GM12878 (cell line): ENCODE measurements around the gene COPZ2. TPM values are rescaled to one million over a fixed set of nuclear protein-coding genes. Genes with fewer than 3 reads are reported as not detected.

Experiments
- ASH2L ChIP-seq: fragments of 300-600, 200-600 bp; sonication (generic); IDR thresholded peaks from 2 replicates; pipeline ENCODE4 v1.6.1; 2017; ENCODE audit warnings: low read depth, mild to moderate bottlenecking, borderline replicate concordance
- BRCA1 ChIP-seq: IDR thresholded peaks from 2 replicates; pipeline ENCODE4 v1.6.1; 2011; ENCODE audit warnings: low read depth, low read length, improper control_type of control experiment
- CHD4 ChIP-seq: fragments of 200-600 bp; sonication (generic); IDR thresholded peaks from 2 replicates; pipeline ENCODE4 v1.6.1; 2016; ENCODE audit warnings: mild to moderate bottlenecking
- ELK1 ChIP-seq: IDR thresholded peaks from 2 replicates; pipeline ENCODE4 v1.6.1; 2012; ENCODE audit warnings: low read depth, low read length, improper control_type of control experiment
- ESRRA ChIP-seq: IDR thresholded peaks from 2 replicates; pipeline ENCODE4 v1.6.1; 2012; ENCODE audit warnings: mild to moderate bottlenecking, low read length, improper control_type of control experiment
- HDAC6 ChIP-seq: fragments of 200-600 bp; sonication (generic); IDR thresholded peaks from one replicate; pipeline ENCODE4 v1.8.0; 2017; ENCODE audit warnings: antibody characterized with exemption; ENCODE audit not compliant: unreplicated experiment
- JUNB ChIP-seq: IDR thresholded peaks from 2 replicates; pipeline ENCODE4 v1.6.1; 2016; ENCODE audit warnings: antibody characterized with exemption, mild to moderate bottlenecking
- NFYA ChIP-seq: IDR thresholded peaks from 2 replicates; pipeline ENCODE4 v1.6.1; 2011; ENCODE audit warnings: low read depth, mild to moderate bottlenecking, low read length, improper control_type of control experiment, borderline replicate concordance
- NFYB ChIP-seq: IDR thresholded peaks from 2 replicates; pipeline ENCODE4 v1.6.1; 2011; ENCODE audit warnings: low read depth, mild to moderate bottlenecking, low read length, improper control_type of control experiment, moderate library complexity; ENCODE audit not compliant: insufficient read depth
- NKRF ChIP-seq: fragments of 450-650 bp; conservative IDR thresholded peaks from 2 replicates; pipeline ENCODE4 v1.6.1; 2017; ENCODE audit warnings: mild to moderate bottlenecking, moderate library complexity
- NR2F1 ChIP-seq: fragments of 450-650 bp; conservative IDR thresholded peaks from 2 replicates; pipeline ENCODE4 v1.6.1; 2017; ENCODE audit warnings: mild to moderate bottlenecking
- NRF1 ChIP-seq: conservative IDR thresholded peaks from 2 replicates; pipeline ENCODE4 v1.6.1; 2011; ENCODE audit warnings: mild to moderate bottlenecking, low read depth, low read length, improper control_type of control experiment
- POLR2A ChIP-seq: IDR thresholded peaks from 2 replicates; pipeline ENCODE4 v1.6.1; 2011; ENCODE audit warnings: low read depth, mild to moderate bottlenecking, low read length
- RAD51 ChIP-seq: fragments of 450-650 bp; IDR thresholded peaks from 2 replicates; pipeline ENCODE4 v1.6.1; 2016; ENCODE audit warnings: moderate library complexity, mild to moderate bottlenecking, inconsistent platforms
- SIX5 ChIP-seq: IDR thresholded peaks from 2 replicates; pipeline ENCODE4 v1.6.1; 2011; ENCODE audit warnings: mild to moderate bottlenecking, low read depth, low read length, moderate library complexity; ENCODE audit not compliant: severe bottlenecking
- SREBF1 ChIP-seq: IDR thresholded peaks from 2 replicates; pipeline ENCODE4 v1.6.1; 2012; ENCODE audit warnings: mild to moderate bottlenecking, low read length
- TAF1 ChIP-seq: IDR thresholded peaks from 2 replicates; pipeline ENCODE4 v1.6.1; 2011; ENCODE audit warnings: mild to moderate bottlenecking, low read depth, low read length, borderline replicate concordance
- TCF7 ChIP-seq: IDR thresholded peaks from 2 replicates; pipeline ENCODE4 v1.6.1; 2014; ENCODE audit warnings: antibody characterized with exemption, borderline replicate concordance
- ZBED1 ChIP-seq: IDR thresholded peaks from 2 replicates; pipeline ENCODE4 v1.6.1; 2016; ENCODE audit warnings: borderline replicate concordance
- ZBTB40 ChIP-seq: fragments of 450-650 bp; IDR thresholded peaks from 2 replicates; pipeline ENCODE4 v1.6.1; 2016; ENCODE audit warnings: mild to moderate bottlenecking, moderate library complexity, borderline replicate concordance
- ZNF24 ChIP-seq: fragments of 450-650 bp; IDR thresholded peaks from 2 replicates; pipeline ENCODE4 v1.6.1; 2017; ENCODE audit warnings: antibody characterized with exemption, mild to moderate bottlenecking
- polyA plus RNA-seq, 11 experiments: library from polyadenylated mRNA; depleted of rRNA in 4 of 11; unstranded in 6 of 11; stranded (reverse) in 5 of 11; fragments of >200 nt; fragmentation: Nextera tagmentation in 4 of 11; fragmentation: Illumina TruSeq in 1 of 11; extraction: Ambion mirVana in 4 of 11; extraction: Trizol in 1 of 11; gene quantifications; 1 replicate in 1 of 11; 2 replicates in 10 of 11; pipeline versions ENCODE4 v1.2.1 to v1.2.3, GENCODE V29; 2011 to 2016; ENCODE audit warnings: inconsistent platforms in 2 of 11, missing spikeins in 2 of 11, low read depth in 1 of 11
- total RNA-seq, 4 experiments: library from RNA; depleted of rRNA in 3 of 4; stranded (reverse); fragments of >200 nt in 3 of 4; fragmentation: Illumina TruSeq in 1 of 4; extraction: Trizol in 1 of 4; gene quantifications; 2 replicates each; pipeline versions ENCODE4 v1.2.1 to v1.2.3, GENCODE V29; 2013 to 2021

The COPZ2 gene
- total and polyA plus RNA-seq, 10 of the 15 experiments (the other 5 are each of a cell fraction or from before 2014, with no cell fraction given), result 0.20 to 4.3 (median 2.6) TPM

GRCh38 chr17:48002266-48002915 lies 35.2 kb downstream of the COPZ2 start (continued):
- TF ChIP-seq NFYB, result no peak
- TF ChIP-seq NRF1, result no peak
- TF ChIP-seq RAD51, result no peak
- no peak for TF ChIP-seq SREBF1
- peak; percentile 78 for TF ChIP-seq JUNB
- TF ChIP-seq HDAC6, result no peak
- no peak for TF ChIP-seq SIX5
- no peak for TF ChIP-seq TCF7
- TF ChIP-seq ESRRA, result no peak
- TF ChIP-seq ELK1, result no peak
- TF ChIP-seq BRCA1, result no peak
- no peak for TF ChIP-seq NKRF
- no peak for TF ChIP-seq NFYA
- no peak for TF ChIP-seq POLR2A
- no peak for TF ChIP-seq CHD4
- TF ChIP-seq ASH2L, result no peak
- peak; percentile 17; the same call in 1 of the 2 replicates for TF ChIP-seq TAF1
- TF ChIP-seq ZBTB40, result no peak
- no peak for TF ChIP-seq ZBED1
- peak; percentile 83 for TF ChIP-seq NR2F1
- no peak for TF ChIP-seq ZNF24
